DLD1 (cell line): ENCODE results near the gene HSPA12A.
"Not testable (repeated sequence)": the region's sequence is repeated elsewhere in the genome, so short reads cannot be mapped to it uniquely, and the experiment has no call there.

ENCODE experiments used
- in situ Hi-C: cut with HindIII; loops from 2 replicates; pipeline ENCODE4 v1.10.0; 2017; ENCODE audit warnings: low sequenced_read_pairs

HSPA12A gene

GRCh38 chr10:116718058-116718457 is 24.3 kb downstream of the HSPA12A start:
- in situ Hi-C loops, result no loop called here

- in situ Hi-C loops, result no loop called here
Observed at GRCh38 chr10:116716381-116716780, 26.0 kb downstream of the HSPA12A start.

GRCh38 chr10:116715839-116716377 is 26.5 kb downstream of the HSPA12A start:
- in situ Hi-C loops, result no loop called here

- in situ Hi-C loops, result no loop called here
Observed at GRCh38 chr10:116715341-116715740, 27.0 kb downstream of the HSPA12A start.

- in situ Hi-C loops, result no loop called here
Observed at GRCh38 chr10:116713846-116714245, 28.5 kb downstream of the HSPA12A start.

- in situ Hi-C loops, result no loop called here
Observed at GRCh38 chr10:116712989-116713543, 29.3 kb downstream of the HSPA12A start.

GRCh38 chr10:116712519-116712918 is 29.8 kb downstream of the HSPA12A start:
- in situ Hi-C loops, result no loop called here

GRCh38 chr10:116711803-116712202 is 30.6 kb downstream of the HSPA12A start:
- in situ Hi-C loops, result not testable (repeated sequence)

GRCh38 chr10:116710076-116710475 is 32.3 kb downstream of the HSPA12A start:
- in situ Hi-C loops, result no loop called here

GRCh38 chr10:116708877-116709276 is 33.5 kb downstream of the HSPA12A start:
- in situ Hi-C loops, result no loop called here

GRCh38 chr10:116708391-116708821 is 34.0 kb downstream of the HSPA12A start:
- in situ Hi-C loops, result no loop called here

GRCh38 chr10:116707981-116708380 is 34.4 kb downstream of the HSPA12A start:
- in situ Hi-C loops, result no loop called here

- in situ Hi-C loops, result no loop called here
Observed at GRCh38 chr10:116706281-116706680, 36.1 kb downstream of the HSPA12A start.

GRCh38 chr10:116705498-116705897 is 36.9 kb downstream of the HSPA12A start:
- in situ Hi-C loops, result no loop called here

- in situ Hi-C loops, result no loop called here
Observed at GRCh38 chr10:116704926-116705325, 37.4 kb downstream of the HSPA12A start.

- in situ Hi-C loops, result no loop called here
Observed at GRCh38 chr10:116702165-116702564, 40.2 kb downstream of the HSPA12A start.

GRCh38 chr10:116699471-116700150 is 42.8 kb downstream of the HSPA12A start:
- in situ Hi-C loops, result no loop called here

GRCh38 chr10:116699049-116699448 is 43.3 kb downstream of the HSPA12A start:
- in situ Hi-C loops, result no loop called here

GRCh38 chr10:116698364-116698763 is 44.0 kb downstream of the HSPA12A start:
- in situ Hi-C loops, result no loop called here

GRCh38 chr10:116697816-116698215 is 44.5 kb downstream of the HSPA12A start:
- in situ Hi-C loops, result no loop called here

- in situ Hi-C loops, result no loop called here
Observed at GRCh38 chr10:116696919-116697318, 45.4 kb downstream of the HSPA12A start.

- in situ Hi-C loops, result no loop called here
Observed at GRCh38 chr10:116694927-116695268, 47.5 kb downstream of the HSPA12A start.
